ENCODE results near the gene SCGB1C1. TPM values are rescaled to one million over a fixed set of nuclear protein-coding genes. Genes with fewer than 3 reads are reported as not detected.

The SCGB1C1 gene
- total RNA-seq, 4 donors from 2014 or later, result not detected

- no peak for TF ChIP-seq CTCF (IDR thresholded peaks at IDR 0.05)
- no peak for TF ChIP-seq POLR2A (IDR thresholded peaks at IDR 0.05)
- no peak for TF ChIP-seq POLR2AphosphoS5 (IDR thresholded peaks at IDR 0.05)
- TF ChIP-seq EP300 (IDR thresholded peaks at IDR 0.05), result no peak
Measured at GRCh38 chr11:240315-240714, 47.4 kb downstream of the SCGB1C1 start.

GRCh38 chr11:241634-242033, 48.8 kb downstream of the SCGB1C1 start:
- WGBS, 2 donors (ENCODE audit: low coverage in 1 of 2), result 79 to 85% methylated on average over 5 of the region's 5 CpGs
- TF ChIP-seq POLR2A (IDR thresholded peaks at IDR 0.05) (no peak), POLR2AphosphoS5 (IDR thresholded peaks at IDR 0.05) (no peak), CTCF (IDR thresholded peaks at IDR 0.05) (no peak), EP300 (IDR thresholded peaks at IDR 0.05) (no peak)
- ATAC-seq, result no peak
- Histone ChIP-seq H3K27ac (no peak overlapping the region), H3K9me3 (no peaks in the 10 kb centered on the region), H3K27me3 (no peaks in the 10 kb centered on the region), H3K4me3 (no peak overlapping the region), H3K4me1 (peaks cover 0 to 19% (median 10%) of the 10 kb centered on the region in 3 donors), H3K36me3 (peaks cover 0 to 73% of the 10 kb centered on the region in 2 donors)

More at GRCh38 chr11:240315-240714, 47.4 kb downstream of the SCGB1C1 start:
- no peaks in the 10 kb centered on the region for H3K9me3 ChIP-seq
- H3K4me1 ChIP-seq, result peaks cover 0 to 25% (median 11%) of the 10 kb centered on the region in 3 donors
- H3K36me3 ChIP-seq, result peaks cover 0 to 60% of the 10 kb centered on the region in 2 donors
- no peak overlapping the region for H3K4me3 ChIP-seq
- no peak for ATAC-seq
- H3K27me3 ChIP-seq, result no peaks in the 10 kb centered on the region
- WGBS, 2 donors (ENCODE audit: low coverage in 1 of 2), result 57 to 73% methylated on average over 1 of the region's 1 CpG
- H3K27ac ChIP-seq, result no peak overlapping the region

Small RNAs within 50 kb of the gene (small RNA-seq; reads per million reads assigned to genes)
- gene RNU6-447P, result 0 reads per million in 4 donors

Other genes with a start within 250 kb of the SCGB1C1 start
- gene BET1L, start 14.3 kb downstream of the SCGB1C1 start, total RNA-seq, result 10 to 100 TPM; 25.3 to 39.4 (median 27.6) TPM
- 100 to 1,000 TPM in 3 of 4 donors, 10 to 100 TPM in 1; 78.2 to 169 (median 135) TPM for gene RIC8A, start 14.6 kb downstream of the SCGB1C1 start, total RNA-seq
- 10 to 100 TPM; 12.7 to 24.1 (median 17.3) TPM for gene SIRT3, start 43.3 kb downstream of the SCGB1C1 start, total RNA-seq
- 100 to 1,000 TPM in 1 of 4 donors, 10 to 100 TPM in 3; 85.8 to 114 (median 93.5) TPM for gene PSMD13, start 43.9 kb downstream of the SCGB1C1 start, total RNA-seq
- 1 to 10 TPM in 1 of 4 donors, under 1 TPM in 1, not detected in 2; 0.23 to 1.9 TPM for gene NLRP6, start 85.3 kb downstream of the SCGB1C1 start, total RNA-seq
- 10 to 100 TPM in 2 of 4 donors, 1 to 10 TPM in 2; 8.5 to 35.3 (median 15.5) TPM for gene PGGHG, start 96.0 kb downstream of the SCGB1C1 start, total RNA-seq
- not detected for gene IFITM5, start 106.4 kb downstream of the SCGB1C1 start, total RNA-seq
- gene IFITM2, start 114.7 kb downstream of the SCGB1C1 start, total RNA-seq, result 100 to 1,000 TPM in 3 of 4 donors, 10 to 100 TPM in 1; 89.3 to 183 (median 126) TPM
- 100 to 1,000 TPM in 3 of 4 donors, 10 to 100 TPM in 1; 29.9 to 138 (median 112) TPM for gene IFITM1, start 121.0 kb downstream of the SCGB1C1 start, total RNA-seq
- 100 to 1,000 TPM; 219 to 467 (median 305) TPM for gene IFITM3, start 127.8 kb downstream of the SCGB1C1 start, total RNA-seq
- 10 to 100 TPM in 1 of 4 donors, 1 to 10 TPM in 3; 3.2 to 10.6 (median 4.8) TPM for gene B4GALNT4, start 176.4 kb downstream of the SCGB1C1 start, total RNA-seq
- 10 to 100 TPM in 1 of 4 donors, 1 to 10 TPM in 2, under 1 TPM in 1; 0.67 to 14.3 (median 2.3) TPM for gene PKP3, start 201.1 kb downstream of the SCGB1C1 start, total RNA-seq
- 10 to 100 TPM; 37.4 to 49.5 (median 44.8) TPM for gene SIGIRR, start 221.9 kb downstream of the SCGB1C1 start, total RNA-seq
- gene ANO9, start 248.9 kb downstream of the SCGB1C1 start, total RNA-seq, result under 1 TPM in 3 of 4 donors, not detected in 1; 0.22 to 0.94 (median 0.47) TPM